Esophagus squamous epithelium (tissue), 5 donors: ENCODE results near the gene MOV10. TPM values are rescaled to one million over a fixed set of nuclear protein-coding genes. Genes with fewer than 3 reads are reported as not detected.
"Not testable (repeated sequence)": the region's sequence is repeated elsewhere in the genome, so short reads cannot be mapped to it uniquely, and the experiment has no call there.

Experiments
- DNase-seq: peaks from one replicate; lab custom pipeline; 2025; lab: John Stamatoyannopoulos, UW
- H3K27ac ChIP-seq, 4 donors: fragments of 200-600 bp; sonication (generic); one replicate each; pipeline ENCODE4 v1.5.1; 2016 to 2019; ENCODE audit warnings: mild to moderate bottlenecking in 1 of 4
- H3K27me3 ChIP-seq, 4 donors: fragments of 200-600 bp; sonication (generic); 1 replicate in 3 of 4; 2 replicates in 1 of 4; pipeline versions ENCODE4 v1.5.1 to v1.6.0; 2017 to 2021; ENCODE audit warnings: antibody characterized with exemption in 1 of 4
- H3K36me3 ChIP-seq, 3 donors: fragments of 200-600 bp; sonication (generic); one replicate each; pipeline ENCODE4 v1.5.1; 2016 to 2019
- H3K4me1 ChIP-seq, 3 donors: fragments of 200-600 bp; sonication (generic); one replicate each; pipeline ENCODE4 v1.5.1; 2017 to 2019
- H3K4me3 ChIP-seq, 4 donors: fragments of 200-600 bp; sonication (generic); 1 replicate in 3 of 4; 2 replicates in 1 of 4; pipeline ENCODE4 v1.5.1; 2016 to 2019; ENCODE audit warnings: mild to moderate bottlenecking in 2 of 4, moderate library complexity in 1 of 4
- H3K9me3 ChIP-seq, 3 donors: fragments of 200-600 bp; sonication (generic); one replicate each; pipeline ENCODE4 v1.5.1; 2016 to 2019
- CTCF ChIP-seq, 6 experiments: fragments of 450-650 bp in 4 of 6; fragments of 200-600 bp in 2 of 6; sonication (generic) in 2 of 6; IDR thresholded peaks; one replicate each; pipeline ENCODE4 v1.5.1; 2016 to 2019; ENCODE audit warnings: antibody characterized with exemption in 6 of 6, mild to moderate bottlenecking in 4 of 6, moderate library complexity in 4 of 6
- POLR2A ChIP-seq, 4 donors: fragments of 450-650 bp; IDR thresholded peaks; one replicate each; pipeline ENCODE4 v1.6.1; 2017; ENCODE audit warnings: antibody characterized with exemption in 4 of 4, mild to moderate bottlenecking in 4 of 4, moderate library complexity in 3 of 4
- WGBS, 2 donors: methylation state at CpG; one replicate each; pipeline ENCODE4 v1.1.5; 2018; 5-methylcytosine and 5-hydroxymethylcytosine counted together
- intact Hi-C: fragments of 100-400 bp; cut with DNase I; formaldehyde crosslinking; loops from one replicate; pipeline ENCODE4 v1.15.0; 2022
- total RNA-seq, 4 donors: library from RNA; depleted of rRNA; stranded (reverse); fragments of >200 nt; gene quantifications; one replicate each; pipeline ENCODE4 v1.1.0, GENCODE V29; 2016
- donor health status: DM: yes; HTN: yes; CAD: no.

Gene MOV10
- total RNA-seq, 4 donors from 2014 or later = 16.5 to 34.2 (median 28.9) TPM

GRCh38 chr1:112718691-112719418 is 44.4 kb downstream of the MOV10 start:
- 34 to 60% methylated on average over 2 to 7 of the region's 44 CpGs for WGBS, 2 donors

GRCh38 chr1:112719706-112720105 is 45.2 kb downstream of the MOV10 start:
- Histone ChIP-seq H3K27me3 (peaks cover 0 to 33% (median 0%) of the 10 kb centered on the region in 4 donors), H3K9me3 (no peaks in the 10 kb centered on the region), H3K4me1 (peaks cover 13 to 45% (median 14%) of the 10 kb centered on the region in 3 donors), H3K27ac (no peak overlapping the region), H3K4me3 (no peak overlapping the region), H3K36me3 (no peaks in the 10 kb centered on the region)
- WGBS, 2 donors = 94 to 95% methylated on average over 2 of the region's 2 CpGs
- DNase-seq = no peak
- intact Hi-C loops = loop anchor here (5.0 to 10.0 kb wide), 2 partner anchors 88 to 325 kb away; no protein-coding TSS in a partner anchor
- TF ChIP-seq POLR2A (IDR thresholded peaks at IDR 0.05) (no peak), CTCF (IDR thresholded peaks at IDR 0.05) (no peak)

More at GRCh38 chr1:112718691-112719418, 44.4 kb downstream of the MOV10 start:
- no peak for DNase-seq
- TF ChIP-seq POLR2A (IDR thresholded peaks at IDR 0.05) (no peak), CTCF (IDR thresholded peaks at IDR 0.05) (peak; percentile 83 to 93 (median 88))
- H3K4me3 ChIP-seq = peak overlapping the region in 2 of 4 donors; percentile 37 to 61
- peaks cover 13 to 53% (median 23%) of the 10 kb centered on the region in 3 donors for H3K4me1 ChIP-seq
- no peaks in the 10 kb centered on the region for H3K9me3 ChIP-seq
- no peaks in the 10 kb centered on the region for H3K36me3 ChIP-seq
- no peak overlapping the region for H3K27ac ChIP-seq
- intact Hi-C loops = loop anchor here (5.0 kb wide), 1 partner anchor 88 kb away; no protein-coding TSS in a partner anchor
- peaks cover 0 to 29% (median 0%) of the 10 kb centered on the region in 4 donors for H3K27me3 ChIP-seq

GRCh38 chr1:112720800-112721199 is 46.3 kb downstream of the MOV10 start:
- TF ChIP-seq CTCF (IDR thresholded peaks at IDR 0.05) (no peak), POLR2A (IDR thresholded peaks at IDR 0.05) (no peak)
- H3K4me3 ChIP-seq = no peak overlapping the region
- no peaks in the 10 kb centered on the region for H3K9me3 ChIP-seq
- H3K27me3 ChIP-seq = peaks cover 0 to 33% (median 0%) of the 10 kb centered on the region in 4 donors
- DNase-seq = no peak
- intact Hi-C loops = loop anchor here (10.0 kb wide), 1 partner anchor 324 kb away; no protein-coding TSS in a partner anchor
- peaks cover 12 to 37% (median 13%) of the 10 kb centered on the region in 3 donors for H3K4me1 ChIP-seq
- no peaks in the 10 kb centered on the region for H3K36me3 ChIP-seq
- H3K27ac ChIP-seq = no peak overlapping the region
- 48 to 57% methylated on average over 3 of the region's 3 CpGs for WGBS, 2 donors

GRCh38 chr1:112721294-112721693 is 46.8 kb downstream of the MOV10 start:
- H3K4me3 ChIP-seq, H3K36me3 ChIP-seq, H3K9me3 ChIP-seq, DNase-seq, H3K27ac ChIP-seq: not testable (repeated sequence)
- intact Hi-C loops = loop anchor here (10.0 kb wide), 1 partner anchor 324 kb away; no protein-coding TSS in a partner anchor
- Histone ChIP-seq H3K27me3 (peaks cover 0 to 33% (median 0%) of the 10 kb centered on the region in 4 donors), H3K4me1 (peaks cover 9 to 32% (median 13%) of the 10 kb centered on the region in 3 donors)
- 95 to 96% methylated on average over 2 of the region's 2 CpGs for WGBS, 2 donors

GRCh38 chr1:112721966-112722524 is 47.6 kb downstream of the MOV10 start:
- no peak for TF ChIP-seq POLR2A (IDR thresholded peaks at IDR 0.05)
- TF ChIP-seq CTCF (IDR thresholded peaks at IDR 0.05) = no peak
- no peak for DNase-seq
- Histone ChIP-seq H3K27ac (no peak overlapping the region), H3K4me3 (peak overlapping the region in 1 of 4 donors; percentile 20), H3K9me3 (no peaks in the 10 kb centered on the region), H3K27me3 (peaks cover 0 to 33% (median 0%) of the 10 kb centered on the region in 4 donors), H3K4me1 (peaks cover 9 to 30% (median 13%) of the 10 kb centered on the region in 3 donors), H3K36me3 (no peaks in the 10 kb centered on the region)
- WGBS, 2 donors = 40 to 88% methylated on average over 1 to 3 of the region's 10 CpGs
- intact Hi-C loops = loop anchor here (10.0 kb wide), 1 partner anchor 323 kb away; no protein-coding TSS in a partner anchor
